HG03095 (cell line): ENCODE results near the gene DGKQ.
"Not testable (repeated sequence)": the region's sequence is repeated elsewhere in the genome, so short reads cannot be mapped to it uniquely, and the experiment has no call there.

Experiments
- ATAC-seq: cut with Tn5 transposase; IDR thresholded peaks from one replicate; pipeline ENCODE4 v1.9.1; 2021; ENCODE audit warnings: moderate library complexity; ENCODE audit not compliant: unreplicated experiment

Gene DGKQ

GRCh38 chr4:952881-953573, 20.3 kb downstream of the DGKQ start:
- ATAC-seq: no peak

GRCh38 chr4:951594-952468, 21.5 kb downstream of the DGKQ start:
- ATAC-seq: no peak

GRCh38 chr4:951186-951585, 22.2 kb downstream of the DGKQ start:
- no peak for ATAC-seq

GRCh38 chr4:950136-951020, 23.0 kb downstream of the DGKQ start:
- no peak for ATAC-seq

GRCh38 chr4:949656-950055, 23.7 kb downstream of the DGKQ start:
- no peak for ATAC-seq

GRCh38 chr4:948936-949300, 24.5 kb downstream of the DGKQ start:
- ATAC-seq: no peak

- ATAC-seq: no peak
Observed at GRCh38 chr4:948101-948935, 25.1 kb downstream of the DGKQ start.

GRCh38 chr4:947491-947971, 25.8 kb downstream of the DGKQ start:
- no peak for ATAC-seq

- no peak for ATAC-seq
Observed at GRCh38 chr4:946517-947471, 26.6 kb downstream of the DGKQ start.

GRCh38 chr4:946103-946450, 27.3 kb downstream of the DGKQ start:
- no peak for ATAC-seq

GRCh38 chr4:945274-946102, 27.9 kb downstream of the DGKQ start:
- no peak for ATAC-seq

GRCh38 chr4:939508-939907, 33.9 kb downstream of the DGKQ start:
- ATAC-seq: not testable (repeated sequence)

- no peak for ATAC-seq
Observed at GRCh38 chr4:932713-933070, 40.7 kb downstream of the DGKQ start.

- peak; percentile 88 for ATAC-seq
Observed at GRCh38 chr4:931960-932712, 41.2 kb downstream of the DGKQ start, which contains the start of the genes GAK and TMEM175. Gene GAK (minus strand): TSS chr4:932316. CDS start chr4:932187, 129 bp downstream. Gene TMEM175 (plus strand): TSS chr4:932460. CDS start chr4:947740, 15,280 bp downstream.

- no peak for ATAC-seq
Observed at GRCh38 chr4:931194-931959, 42.0 kb downstream of the DGKQ start.

- ATAC-seq: no peak
Observed at GRCh38 chr4:930827-931193, 42.6 kb downstream of the DGKQ start.

- ATAC-seq: no peak
Observed at GRCh38 chr4:930028-930551, 43.3 kb downstream of the DGKQ start.
